K562 (cell line): ENCODE measurements around the gene DHDDS. TPM values are rescaled to one million over a fixed set of nuclear protein-coding genes. Genes with fewer than 3 reads are reported as not detected.

Experiments
- ATAC-seq: fragments of 200-7000 bp; cut with Tn5 transposase; 3 replicates; pipeline ENCODE4 v1.9.1; 2020; ENCODE audit warnings: moderate library complexity
- BruUV-seq: library from RNA; stranded (reverse); fragments of 400-500 nt; replicated peaks from 2 replicates; lab custom pipeline; 2021; lab: Mats Ljungman, UMichigan
- CTCF ChIA-PET: fragments of 300-600 bp; formaldehyde crosslinking; extraction: SDS; loops from one replicate; lab custom pipeline; 2021; ENCODE audit warnings: low intra/inter-chr PET ratio; lab: Yijun Ruan, JAX
- POLR2A ChIA-PET: fragments of 300-600, 350-650 bp; sonication (Branson Sonifier 250); formaldehyde crosslinking; extraction: SDS; loops from one replicate; lab custom pipeline; 2021; ENCODE audit warnings: antibody characterized with exemption, inconsistent platforms; lab: Yijun Ruan, JAX
- DNase-seq, 4 experiments: peaks; one replicate each; pipeline versions ENCODE4 v3.0.0 to v3.0.0-alpha.2; 2011 to 2018; ENCODE audit warnings: low spot score in 3 of 4, mixed read lengths in 3 of 4; ENCODE audit errors: extremely low read depth in 1 of 4
- FAIRE-seq: peaks from 2 replicates; lab custom pipeline; 2011; peaks lifted over from hg19 to GRCh38; lab: Jason Lieb, UNC
- H2AFZ ChIP-seq: 2 replicates; pipeline ENCODE4 v1.6.0; 2011; ENCODE audit warnings: low read depth, low read length, control low read depth, inconsistent platforms
- H3K27ac ChIP-seq: fragments of 200-600 bp; 3 replicates; pipeline ENCODE4 v1.8.0; 2011; ENCODE audit warnings: low read depth, mild to moderate bottlenecking, control low read depth, inconsistent platforms, low read length, moderate library complexity, mixed read lengths; ENCODE audit errors: extremely low read depth
- H3K27me3 ChIP-seq, 2 experiments: fragments of 300-600 bp in 1 of 2; 2 replicates in 1 of 2; 3 replicates in 1 of 2; pipeline versions ENCODE4 v1.6.0 to v1.8.0; 2011; ENCODE audit warnings: inconsistent platforms in 2 of 2, low read length in 2 of 2, mild to moderate bottlenecking in 1 of 2, mixed read lengths in 1 of 2, moderate library complexity in 1 of 2; ENCODE audit not compliant: control insufficient read depth in 2 of 2, insufficient read depth in 2 of 2
- H3K36me3 ChIP-seq: fragments of 300-600 bp; 3 replicates; pipeline ENCODE4 v1.8.0; 2011; ENCODE audit warnings: mild to moderate bottlenecking, low read length, inconsistent platforms; ENCODE audit not compliant: control insufficient read depth, insufficient read depth
- H3K4me1 ChIP-seq, 2 experiments: fragments of 200-600 bp in 1 of 2; replicated peaks in 1 of 2; 2 replicates in 1 of 2; 3 replicates in 1 of 2; pipeline versions ENCODE4 v1.5.1 to v1.8.0; 2011; ENCODE audit warnings: inconsistent platforms in 2 of 2, low read length in 2 of 2, mild to moderate bottlenecking in 1 of 2, mixed read lengths in 1 of 2, moderate library complexity in 1 of 2; ENCODE audit not compliant: control insufficient read depth in 2 of 2, insufficient read depth in 2 of 2
- H3K4me2 ChIP-seq: 2 replicates; pipeline ENCODE4 v1.6.1; 2011; ENCODE audit warnings: low read length, control low read depth, inconsistent platforms, mixed read lengths; ENCODE audit not compliant: insufficient read depth
- H3K4me3 ChIP-seq: fragments of 200-600 bp; sonication (generic), shearing (Covaris generic); 2 replicates; pipeline ENCODE4 v1.5.1; 2016; ENCODE audit warnings: control low read depth, inconsistent platforms
- H3K79me2 ChIP-seq: fragments of 200-600 bp; 3 replicates; pipeline ENCODE4 v1.8.0; 2011; ENCODE audit warnings: low read length, inconsistent platforms; ENCODE audit not compliant: control insufficient read depth, insufficient read depth
- H3K9ac ChIP-seq, 2 experiments: 2 replicates each; pipeline versions ENCODE4 v1.6.0 to v1.6.1; 2011; ENCODE audit warnings: low read depth in 2 of 2, low read length in 2 of 2, control low read depth in 1 of 2, inconsistent platforms in 1 of 2, mild to moderate bottlenecking in 1 of 2, mixed read lengths in 1 of 2; ENCODE audit not compliant: insufficient read depth in 1 of 2
- H3K9me1 ChIP-seq: one replicate; pipeline ENCODE4 v1.6.0; 2011; ENCODE audit warnings: inconsistent platforms, mild to moderate bottlenecking, low read length, moderate library complexity; ENCODE audit not compliant: control insufficient read depth, insufficient read depth
- H3K9me3 ChIP-seq: replicated peaks from 2 replicates; pipeline ENCODE4 v1.5.1; 2011; ENCODE audit warnings: low read depth, low read length, inconsistent platforms; ENCODE audit not compliant: control insufficient read depth, insufficient read depth
- H4K20me1 ChIP-seq: replicated peaks from 2 replicates; pipeline ENCODE4 v1.6.1; 2011; ENCODE audit warnings: low read length, inconsistent platforms, mixed read lengths; ENCODE audit not compliant: control insufficient read depth, insufficient read depth
- BRD9 ChIP-seq: fragments of 450-650 bp; IDR thresholded peaks from 2 replicates; pipeline ENCODE4 v1.6.1; 2018; ENCODE audit warnings: low read depth; ENCODE audit not compliant: partially characterized antibody
- IRF2 ChIP-seq: sonication (generic); formaldehyde crosslinking; IDR thresholded peaks from 2 replicates; pipeline ENCODE4 v1.8.1; 2022; ENCODE audit warnings: mild to moderate bottlenecking, missing genetic modification reagents
- NR2C1 ChIP-seq, 2 experiments: fragments of 450-650 bp; IDR thresholded peaks; 2 replicates each; pipeline ENCODE4 v1.6.1; 2017; ENCODE audit warnings: mild to moderate bottlenecking in 2 of 2, antibody characterized with exemption in 1 of 2, inconsistent platforms in 1 of 2, missing compliant biosample characterization in 1 of 2, missing genetic modification characterization in 1 of 2
- POLR2H ChIP-seq: IDR thresholded peaks from 2 replicates; pipeline ENCODE4 v1.6.1; 2016; ENCODE audit warnings: missing genetic modification characterization, low read depth, mild to moderate bottlenecking, control low read depth, missing compliant biosample characterization, moderate library complexity
- RBM25 ChIP-seq: fragments of 200-400 bp; formaldehyde crosslinking; IDR thresholded peaks from 2 replicates; pipeline ENCODE4 v1.6.1; 2018; ENCODE audit warnings: low read length, low read depth, moderate library complexity; ENCODE audit not compliant: severe bottlenecking
- ZFX ChIP-seq: sonication (generic); formaldehyde crosslinking; IDR thresholded peaks from 2 replicates; pipeline ENCODE4 v1.8.0; 2022; ENCODE audit warnings: mild to moderate bottlenecking, missing genetic modification reagents, moderate library complexity
- ZNF561 ChIP-seq: fragments of 450-650 bp; formaldehyde crosslinking; conservative IDR thresholded peaks from 2 replicates; pipeline ENCODE4 v1.4.0; 2020; ENCODE audit warnings: mild to moderate bottlenecking, moderate library complexity
- ZNF644 ChIP-seq: fragments of 200-800 bp; sonication (Bioruptor generic); IDR thresholded peaks from 2 replicates; pipeline ENCODE4 v1.6.1; 2016; ENCODE audit warnings: low read depth, missing genetic modification characterization, missing compliant biosample characterization
- WGBS: fragments of 100-300 bp; shearing (Covaris generic); methylation state at CpG from one replicate; pipeline ENCODE4 v1.1.6; 2016; ENCODE audit warnings: low coverage, mixed read lengths; ENCODE audit not compliant: insufficient coverage; ENCODE audit errors: missing lambda C conversion rate; 5-methylcytosine and 5-hydroxymethylcytosine counted together
- in situ Hi-C: fragments of 300-500 bp; cut with MboI; formaldehyde crosslinking; loops from 4 replicates; pipeline ENCODE4 v1.15.0; 2018; ENCODE audit warnings: inconsistent platforms, mixed read lengths
- intact Hi-C: fragments of 100-400 bp; cut with micrococcal nuclease; formaldehyde crosslinking; loops from 2 replicates; pipeline ENCODE4 v1.14.2; 2022
- polyA plus RNA-seq, 8 experiments: library from polyadenylated mRNA; depleted of rRNA in 4 of 8; stranded (reverse) in 5 of 8; unstranded in 3 of 8; fragments of >200 nt; fragmentation: Nextera tagmentation in 2 of 8; fragmentation: Illumina TruSeq in 1 of 8; extraction: Ambion mirVana in 2 of 8; extraction: Trizol in 1 of 8; gene quantifications; 2 replicates each; pipeline versions ENCODE4 v1.2.1 to v1.2.3, GENCODE V29; 2011 to 2014; ENCODE audit warnings: inconsistent platforms in 1 of 8, missing spikeins in 1 of 8
- total RNA-seq, 7 experiments: library from RNA; depleted of rRNA in 6 of 7; stranded (reverse); fragments of >200 nt in 6 of 7; fragmentation: Illumina TruSeq in 2 of 7; extraction: Trizol in 2 of 7; gene quantifications; 2 replicates each; pipeline versions ENCODE4 v1.2.1 to v1.2.3, GENCODE V29; 2011 to 2021; ENCODE audit warnings: low replicate concordance in 1 of 7
- TF ChIP-seq, protein P1 (sequence below), 2 experiments: fragments of 450-650 bp; IDR thresholded peaks; 2 replicates each; pipeline ENCODE4 v1.6.1; 2018; ENCODE audit warnings: mild to moderate bottlenecking in 2 of 2, low read depth in 1 of 2; ENCODE audit not compliant: partially characterized antibody in 2 of 2
- TF ChIP-seq, protein P2 (sequence below): fragments of 250-450 bp; sonication (Bioruptor Pico); IDR thresholded peaks from 2 replicates; pipeline ENCODE4 v1.8.0; 2021; ENCODE audit warnings: mild to moderate bottlenecking, moderate library complexity

DHDDS gene
- total and polyA plus RNA-seq, 9 of the 15 experiments (the other 6 are each of a cell fraction or from before 2014, with no cell fraction given), result 33.3 to 55.0 (median 44.3) TPM

DNA sequence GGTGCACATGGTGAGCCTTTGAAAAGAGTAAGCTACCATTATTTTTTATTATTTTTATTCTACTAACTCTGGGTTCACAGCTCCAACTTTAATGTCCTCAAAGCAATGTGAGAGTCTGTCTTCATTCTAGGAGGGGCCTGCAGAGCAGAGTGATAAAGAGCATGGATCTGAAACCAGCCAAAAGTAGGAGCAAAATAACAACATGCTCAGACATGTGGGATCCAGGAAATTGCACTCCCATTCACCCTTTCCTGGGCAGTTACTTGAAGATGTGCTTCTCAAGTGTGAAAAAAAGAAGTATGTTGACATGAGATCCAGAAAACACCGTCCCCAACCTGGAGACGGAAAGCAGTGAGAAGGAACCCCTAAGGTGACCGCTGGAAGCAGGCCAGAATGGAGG is 30.2 kb upstream of the DHDDS start:
- Histone ChIP-seq H3K4me1 (no peaks in the 10 kb centered on the region), H2AFZ (no peak overlapping the region), H3K4me3 (no peak overlapping the region), H3K9me1 (no peaks in the 10 kb centered on the region), H3K9ac (no peak overlapping the region), H3K9me3 (no peaks in the 10 kb centered on the region), H3K27ac (no peak overlapping the region), H3K4me2 (no peak overlapping the region), H3K36me3 (no peaks in the 10 kb centered on the region), H3K79me2 (no peaks in the 10 kb centered on the region), H3K27me3 (peaks cover 7 to 14% of the 10 kb centered on the region in 2 experiments; a peak in 4 of 5 replicates), H4K20me1 (no peaks in the 10 kb centered on the region)
- TF ChIP-seq ZFX (no peak), IRF2 (CRISPR knock-in tag) (no peak), ZNF561 (CRISPR knock-in tag) (no peak), RBM25 (no peak), POLR2H (tag) (no peak)
- in situ Hi-C loops, result no loop called here
- BruUV-seq, result no TSS peak
- CTCF ChIA-PET, result no interaction called here
- intact Hi-C loops, result no loop called here
- POLR2A ChIA-PET, result interaction anchor here (0.6 kb wide), 1 partner anchor 9 kb away, joined by 3 read pairs; no protein-coding TSS in a partner anchor
- ATAC-seq, result no peak
- FAIRE-seq, result no peak
- WGBS, result 7% methylated on average over 3 of the region's 3 CpGs
- no peak for DNase-seq

DNA sequence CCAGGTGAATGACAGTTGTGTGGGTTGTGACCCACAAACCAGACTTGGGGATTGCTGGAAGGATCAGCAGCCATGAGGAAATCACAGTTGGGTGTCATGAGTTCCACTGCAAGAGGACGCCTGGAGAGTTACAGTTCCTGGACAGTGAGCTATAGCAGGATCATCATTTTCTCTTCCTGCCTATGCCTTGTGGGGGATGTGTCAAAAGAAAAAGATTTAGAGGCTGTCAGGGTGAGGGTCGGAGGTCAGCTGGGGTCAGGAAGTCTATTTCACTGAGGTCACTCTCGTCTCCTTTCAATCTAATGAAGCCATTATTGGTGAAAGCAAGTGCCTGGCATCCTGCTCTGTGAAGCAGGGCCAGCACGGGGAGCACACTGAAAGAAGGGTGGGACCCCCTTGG is 28.5 kb upstream of the DHDDS start:
- H3K4me3 ChIP-seq, result no peak overlapping the region
- FAIRE-seq (no peak), ATAC-seq (no peak), DNase-seq (peak in 1 of 4 experiments; percentile 6)
- H3K79me2 ChIP-seq, result no peaks in the 10 kb centered on the region
- no peak overlapping the region for H3K27ac ChIP-seq
- 0% methylated on average over 4 of the region's 4 CpGs for whole genome bisulfite sequencing
- H3K9me1 ChIP-seq, result no peaks in the 10 kb centered on the region
- in situ Hi-C loops (no loop called here), intact Hi-C loops (no loop called here)
- no TSS peak for BruUV-seq
- no peak overlapping the region for H2AFZ ChIP-seq
- no peak overlapping the region for H3K4me2 ChIP-seq
- no peaks in the 10 kb centered on the region for H3K9me3 ChIP-seq
- H3K4me1 ChIP-seq, result no peaks in the 10 kb centered on the region
- no peak overlapping the region for H3K9ac ChIP-seq
- CTCF ChIA-PET, result no interaction called here
- H3K36me3 ChIP-seq, result no peaks in the 10 kb centered on the region
- peaks cover 7 to 14% of the 10 kb centered on the region in 2 experiments; a peak in 4 of 5 replicates for H3K27me3 ChIP-seq
- H4K20me1 ChIP-seq, result 0 out of 2 replicates have a peak, but pooled peaks cover under 1% of the 10 kb centered on the region
- POLR2A ChIA-PET, result interaction anchor here (0.6 to 1.2 kb wide), 2 partner anchors 17 to 121 kb away, joined by 3 to 4 read pairs; no protein-coding TSS in a partner anchor
- TF ChIP-seq, protein P1, sequence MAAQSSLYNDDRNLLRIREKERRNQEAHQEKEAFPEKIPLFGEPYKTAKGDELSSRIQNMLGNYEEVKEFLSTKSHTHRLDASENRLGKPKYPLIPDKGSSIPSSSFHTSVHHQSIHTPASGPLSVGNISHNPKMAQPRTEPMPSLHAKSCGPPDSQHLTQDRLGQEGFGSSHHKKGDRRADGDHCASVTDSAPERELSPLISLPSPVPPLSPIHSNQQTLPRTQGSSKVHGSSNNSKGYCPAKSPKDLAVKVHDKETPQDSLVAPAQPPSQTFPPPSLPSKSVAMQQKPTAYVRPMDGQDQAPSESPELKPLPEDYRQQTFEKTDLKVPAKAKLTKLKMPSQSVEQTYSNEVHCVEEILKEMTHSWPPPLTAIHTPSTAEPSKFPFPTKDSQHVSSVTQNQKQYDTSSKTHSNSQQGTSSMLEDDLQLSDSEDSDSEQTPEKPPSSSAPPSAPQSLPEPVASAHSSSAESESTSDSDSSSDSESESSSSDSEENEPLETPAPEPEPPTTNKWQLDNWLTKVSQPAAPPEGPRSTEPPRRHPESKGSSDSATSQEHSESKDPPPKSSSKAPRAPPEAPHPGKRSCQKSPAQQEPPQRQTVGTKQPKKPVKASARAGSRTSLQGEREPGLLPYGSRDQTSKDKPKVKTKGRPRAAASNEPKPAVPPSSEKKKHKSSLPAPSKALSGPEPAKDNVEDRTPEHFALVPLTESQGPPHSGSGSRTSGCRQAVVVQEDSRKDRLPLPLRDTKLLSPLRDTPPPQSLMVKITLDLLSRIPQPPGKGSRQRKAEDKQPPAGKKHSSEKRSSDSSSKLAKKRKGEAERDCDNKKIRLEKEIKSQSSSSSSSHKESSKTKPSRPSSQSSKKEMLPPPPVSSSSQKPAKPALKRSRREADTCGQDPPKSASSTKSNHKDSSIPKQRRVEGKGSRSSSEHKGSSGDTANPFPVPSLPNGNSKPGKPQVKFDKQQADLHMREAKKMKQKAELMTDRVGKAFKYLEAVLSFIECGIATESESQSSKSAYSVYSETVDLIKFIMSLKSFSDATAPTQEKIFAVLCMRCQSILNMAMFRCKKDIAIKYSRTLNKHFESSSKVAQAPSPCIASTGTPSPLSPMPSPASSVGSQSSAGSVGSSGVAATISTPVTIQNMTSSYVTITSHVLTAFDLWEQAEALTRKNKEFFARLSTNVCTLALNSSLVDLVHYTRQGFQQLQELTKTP (IDR thresholded peaks at IDR 0.05; ENCODE audit: low read depth in 1 of 2, partially characterized antibody in 2 of 2), result no peak
- TF ChIP-seq NR2C1 (IDR thresholded peaks at IDR 0.05), result 0 out of 2 replicates have a peak, but pooled peaks have one; percentile 33
- peak; percentile 65 for TF ChIP-seq NR2C1 (tag; IDR thresholded peaks at IDR 0.05)
- TF ChIP-seq ZNF644 (tag), result no peak
- TF ChIP-seq BRD9, result no peak
- TF ChIP-seq, protein P2, sequence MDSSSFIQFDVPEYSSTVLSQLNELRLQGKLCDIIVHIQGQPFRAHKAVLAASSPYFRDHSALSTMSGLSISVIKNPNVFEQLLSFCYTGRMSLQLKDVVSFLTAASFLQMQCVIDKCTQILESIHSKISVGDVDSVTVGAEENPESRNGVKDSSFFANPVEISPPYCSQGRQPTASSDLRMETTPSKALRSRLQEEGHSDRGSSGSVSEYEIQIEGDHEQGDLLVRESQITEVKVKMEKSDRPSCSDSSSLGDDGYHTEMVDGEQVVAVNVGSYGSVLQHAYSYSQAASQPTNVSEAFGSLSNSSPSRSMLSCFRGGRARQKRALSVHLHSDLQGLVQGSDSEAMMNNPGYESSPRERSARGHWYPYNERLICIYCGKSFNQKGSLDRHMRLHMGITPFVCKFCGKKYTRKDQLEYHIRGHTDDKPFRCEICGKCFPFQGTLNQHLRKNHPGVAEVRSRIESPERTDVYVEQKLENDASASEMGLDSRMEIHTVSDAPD (CRISPR knock-in tag), result no peak
